A549 (cell line): ENCODE data around the gene MLLT1. TPM values are rescaled to one million over a fixed set of nuclear protein-coding genes. Genes with fewer than 3 reads are reported as not detected.

Experiments
- ATAC-seq, 2 experiments: fragments of 200-7000 bp in 1 of 2; fragments of >200 bp in 1 of 2; cut with Nextera tagmentation in 1 of 2; cut with Tn5 transposase in 1 of 2; 3 replicates each; pipeline versions ENCODE4 v1.8.0 to v1.9.1; 2018 to 2020; ENCODE audit warnings: mild to moderate bottlenecking in 1 of 2, moderate library complexity in 1 of 2
- CTCF ChIA-PET: fragments of 300-600 bp; sonication (Branson Sonifier 250); formaldehyde crosslinking; extraction: SDS; loops from one replicate; lab custom pipeline; 2021; ENCODE audit warnings: antibody characterized with exemption, inconsistent platforms; lab: Yijun Ruan, JAX
- POLR2A ChIA-PET: fragments of 350-600 bp; formaldehyde crosslinking; extraction: SDS; loops from one replicate; lab custom pipeline; 2021; ENCODE audit warnings: antibody characterized with exemption, inconsistent platforms; lab: Yijun Ruan, JAX
- DNase-seq, 2 experiments: peaks; one replicate each; pipeline versions ENCODE4 v3.0.0 to v3.0.0-alpha.2; 2011 to 2016; ENCODE audit warnings: low read depth in 1 of 2, low spot score in 1 of 2
- FAIRE-seq: peaks from 2 replicates; lab custom pipeline; 2011; peaks lifted over from hg19 to GRCh38; lab: Jason Lieb, UNC
- H3K27ac ChIP-seq, 2 experiments: fragments of >200 bp; sonication (Bioruptor Twin); formaldehyde crosslinking; 3 replicates each; pipeline ENCODE4 v1.5.1; 2016 to 2017
- H3K4me1 ChIP-seq: fragments of >200 bp; sonication (Bioruptor Twin); formaldehyde crosslinking; 3 replicates; pipeline ENCODE4 v1.6.1; 2016
- H3K4me2 ChIP-seq: fragments of >200 bp; sonication (Bioruptor Twin); formaldehyde crosslinking; 3 replicates; pipeline ENCODE4 v1.6.1; 2016
- H3K4me3 ChIP-seq: fragments of >200 bp; sonication (Bioruptor Twin); formaldehyde crosslinking; 3 replicates; pipeline ENCODE4 v1.5.1; 2016
- H3K9me3 ChIP-seq: fragments of >200 bp; sonication (Bioruptor Twin); formaldehyde crosslinking; 3 replicates; pipeline ENCODE4 v1.6.1; 2016
- ATOH8 ChIP-seq: fragments of 250-450 bp; sonication (Bioruptor Pico); IDR thresholded peaks from 2 replicates; pipeline ENCODE4 v1.5.0; 2020; ENCODE audit warnings: low read depth, mild to moderate bottlenecking, moderate library complexity
- CEBPB ChIP-seq, 2 experiments: fragments of >200 bp in 1 of 2; sonication (Bioruptor Twin) in 1 of 2; formaldehyde crosslinking in 1 of 2; IDR thresholded peaks; 2 replicates each; pipeline ENCODE4 v1.6.1; 2012 to 2016
- E2F6 ChIP-seq: IDR thresholded peaks from 2 replicates; pipeline ENCODE4 v1.6.1; 2012; ENCODE audit warnings: low read depth, borderline replicate concordance
- EHMT2 ChIP-seq: fragments of 200-600 bp; sonication (generic); IDR thresholded peaks from 2 replicates; pipeline ENCODE4 v1.6.1; 2016; ENCODE audit warnings: antibody characterized with exemption, low read depth, mild to moderate bottlenecking, moderate library complexity
- EP300 ChIP-seq, 2 experiments: fragments of >200 bp; sonication (Bioruptor Twin); formaldehyde crosslinking; IDR thresholded peaks; 2 replicates in 1 of 2; 3 replicates in 1 of 2; pipeline ENCODE4 v1.6.1; 2016 to 2017
- FOSB ChIP-seq: fragments of 250-450 bp; sonication (Bioruptor Pico); IDR thresholded peaks from 2 replicates; pipeline ENCODE4 v1.5.0; 2020; ENCODE audit warnings: mild to moderate bottlenecking, moderate library complexity
- GATA3 ChIP-seq: IDR thresholded peaks from 2 replicates; pipeline ENCODE4 v1.6.1; 2012; ENCODE audit warnings: borderline replicate concordance
- JUN ChIP-seq, 2 experiments: fragments of >200 bp; sonication (Bioruptor Twin); formaldehyde crosslinking; IDR thresholded peaks; 2 replicates in 1 of 2; 3 replicates in 1 of 2; pipeline ENCODE4 v1.6.1; 2016 to 2017
- MAX ChIP-seq: IDR thresholded peaks from 2 replicates; pipeline ENCODE4 v1.6.1; 2012
- MAZ ChIP-seq: fragments of 150-350 bp; IDR thresholded peaks from 2 replicates; pipeline ENCODE4 v1.6.1; 2014; ENCODE audit warnings: antibody characterized with exemption, low read depth, low read length, borderline replicate concordance
- MYC ChIP-seq: IDR thresholded peaks from 2 replicates; pipeline ENCODE4 v1.6.1; 2012; ENCODE audit warnings: mild to moderate bottlenecking, inconsistent platforms, low read length, improper control_type of control experiment, borderline replicate concordance
- NPAS2 ChIP-seq: fragments of 250-450 bp; sonication (Bioruptor Pico); IDR thresholded peaks from 2 replicates; pipeline ENCODE4 v1.8.0; 2022; ENCODE audit warnings: mild to moderate bottlenecking, moderate library complexity, borderline replicate concordance
- PBX3 ChIP-seq: IDR thresholded peaks from 2 replicates; pipeline ENCODE4 v1.6.1; 2012
- POLR2AphosphoS2 ChIP-seq: conservative IDR thresholded peaks from 2 replicates; pipeline ENCODE4 v1.6.1; 2012; ENCODE audit warnings: low read length, improper control_type of control experiment, inconsistent platforms
- RAD21 ChIP-seq, 2 experiments: fragments of >200 bp in 1 of 2; sonication (Bioruptor Twin) in 1 of 2; formaldehyde crosslinking in 1 of 2; IDR thresholded peaks in 1 of 2; conservative IDR thresholded peaks in 1 of 2; 2 replicates in 1 of 2; 3 replicates in 1 of 2; pipeline ENCODE4 v1.6.1; 2012 to 2018; ENCODE audit warnings: inconsistent platforms in 1 of 2
- RCOR1 ChIP-seq: fragments of 150-350 bp; IDR thresholded peaks from 2 replicates; pipeline ENCODE4 v1.6.1; 2014; ENCODE audit warnings: antibody characterized with exemption, low read length, low read depth
- REST ChIP-seq: fragments of 200-600 bp; sonication (generic); IDR thresholded peaks from 2 replicates; pipeline ENCODE4 v1.6.1; 2016; ENCODE audit warnings: antibody characterized with exemption, mild to moderate bottlenecking, moderate library complexity
- SMC3 ChIP-seq: fragments of >200 bp; sonication (Bioruptor Twin); formaldehyde crosslinking; IDR thresholded peaks from 3 replicates; pipeline ENCODE4 v1.6.1; 2018; ENCODE audit warnings: inconsistent platforms
- TFCP2L1 ChIP-seq: fragments of 250-450 bp; sonication (Bioruptor Pico); IDR thresholded peaks from 2 replicates; pipeline ENCODE4 v1.5.0; 2021; ENCODE audit warnings: mild to moderate bottlenecking
- WGBS: methylation state at CpG from one replicate; pipeline ENCODE4 v1.1.6; 2017; ENCODE audit errors: missing lambda C conversion rate; 5-methylcytosine and 5-hydroxymethylcytosine counted together
- polyA plus RNA-seq, 4 experiments: library from polyadenylated mRNA; depleted of rRNA in 3 of 4; stranded (reverse); fragments of >200 nt; fragmentation: RNase III in 1 of 4; extraction: RNeasy Plus Mini Kit Qiagen cat#74134 plus additional on column Dnase treatment in 1 of 4; gene quantifications; 2 replicates in 3 of 4; 3 replicates in 1 of 4; pipeline ENCODE4 v1.2.3, GENCODE V29; 2011 to 2017

The MLLT1 gene
- polyA plus RNA-seq, 2 of the 4 experiments (the other 2 are of a cell fraction) = 7.4 to 17.5 TPM

GRCh38 chr19:6238256-6238642 lies 41.5 kb downstream of the MLLT1 start:
- WGBS = 94% methylated on average over 6 of the region's 6 CpGs
- no peak overlapping the region for H3K4me2 ChIP-seq
- CTCF ChIA-PET = interaction anchor here (0.6 to 1.8 kb wide), 3 partner anchors 20 to 198 kb away, joined by 3 to 7 read pairs (median 5); no protein-coding TSS in a partner anchor
- no peak for DNase-seq
- H3K4me3 ChIP-seq = no peak overlapping the region
- no peak overlapping the region for H3K27ac ChIP-seq
- TF ChIP-seq RAD21 (conservative IDR thresholded peaks at IDR 0.05 in 1 of 2, IDR thresholded peaks at IDR 0.05 in 1 of 2) = no peak
- no peak for TF ChIP-seq NPAS2 (CRISPR knock-in tag)
- TF ChIP-seq PBX3 = no peak
- TF ChIP-seq E2F6 = no peak
- no peak for TF ChIP-seq POLR2AphosphoS2
- no peak for TF ChIP-seq EHMT2
- TF ChIP-seq ATOH8 (CRISPR knock-in tag) = no peak
- TF ChIP-seq RCOR1 = no peak
- TF ChIP-seq REST = no peak
- no peak for TF ChIP-seq MAZ
- no peak for TF ChIP-seq MYC
- TF ChIP-seq GATA3 = no peak
- no peak for TF ChIP-seq MAX
- no peak for TF ChIP-seq EP300 (IDR thresholded peaks at IDR 0.05)
- TF ChIP-seq SMC3 = no peak
- TF ChIP-seq FOSB (CRISPR knock-in tag) = no peak
- no peak for TF ChIP-seq JUN (IDR thresholded peaks at IDR 0.05)
- no peak for TF ChIP-seq CEBPB (IDR thresholded peaks at IDR 0.05)
- no peak for TF ChIP-seq TFCP2L1 (CRISPR knock-in tag)
- no peak for ATAC-seq
- no peaks in the 10 kb centered on the region for H3K9me3 ChIP-seq
- no peaks in the 10 kb centered on the region for H3K4me1 ChIP-seq
- POLR2A ChIA-PET = no interaction called here
- no peak for FAIRE-seq
